Measurements from ENCODE around the gene SATB2.

SATB2 gene

DNA sequence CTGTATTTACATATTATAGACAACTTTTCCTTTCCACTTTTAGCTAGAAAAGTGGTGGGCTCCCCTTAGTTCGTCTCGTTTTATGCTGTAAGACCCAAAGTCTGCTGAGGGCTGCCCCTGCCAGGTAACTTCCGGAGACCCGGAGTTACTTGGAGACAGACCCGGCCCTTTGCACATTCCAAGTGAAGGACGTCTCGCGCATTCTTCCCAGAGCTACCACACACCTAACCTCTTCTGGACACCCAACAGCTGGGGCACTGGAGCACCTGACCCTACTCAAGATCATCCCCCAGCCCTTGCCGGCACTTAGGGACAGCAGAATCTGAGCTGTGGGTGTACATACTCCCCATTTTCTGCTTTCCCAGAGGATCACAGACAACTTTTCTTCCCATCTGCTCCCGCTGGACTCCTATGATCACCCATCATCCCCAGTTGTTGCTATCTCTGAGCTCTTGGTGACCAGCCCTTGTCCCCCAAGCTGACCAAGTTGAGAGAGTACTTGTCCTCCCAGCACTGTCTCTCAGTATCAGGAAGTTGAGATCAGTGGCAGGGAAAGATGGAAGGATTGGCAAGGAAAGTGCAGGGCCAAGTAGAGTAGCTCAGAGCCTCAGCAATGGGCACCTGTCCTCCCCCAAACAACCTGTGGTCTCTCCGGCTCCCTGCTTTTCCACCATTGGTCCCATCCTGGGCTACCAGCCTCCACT lies 8.4 kb upstream of the SATB2 start:
- DNase-seq (ENCODE audit: low read depth) = no peak
- no peak overlapping the region for H3K4me3 ChIP-seq (ENCODE audit: low read depth, low read length)
- TF ChIP-seq, protein P1, sequence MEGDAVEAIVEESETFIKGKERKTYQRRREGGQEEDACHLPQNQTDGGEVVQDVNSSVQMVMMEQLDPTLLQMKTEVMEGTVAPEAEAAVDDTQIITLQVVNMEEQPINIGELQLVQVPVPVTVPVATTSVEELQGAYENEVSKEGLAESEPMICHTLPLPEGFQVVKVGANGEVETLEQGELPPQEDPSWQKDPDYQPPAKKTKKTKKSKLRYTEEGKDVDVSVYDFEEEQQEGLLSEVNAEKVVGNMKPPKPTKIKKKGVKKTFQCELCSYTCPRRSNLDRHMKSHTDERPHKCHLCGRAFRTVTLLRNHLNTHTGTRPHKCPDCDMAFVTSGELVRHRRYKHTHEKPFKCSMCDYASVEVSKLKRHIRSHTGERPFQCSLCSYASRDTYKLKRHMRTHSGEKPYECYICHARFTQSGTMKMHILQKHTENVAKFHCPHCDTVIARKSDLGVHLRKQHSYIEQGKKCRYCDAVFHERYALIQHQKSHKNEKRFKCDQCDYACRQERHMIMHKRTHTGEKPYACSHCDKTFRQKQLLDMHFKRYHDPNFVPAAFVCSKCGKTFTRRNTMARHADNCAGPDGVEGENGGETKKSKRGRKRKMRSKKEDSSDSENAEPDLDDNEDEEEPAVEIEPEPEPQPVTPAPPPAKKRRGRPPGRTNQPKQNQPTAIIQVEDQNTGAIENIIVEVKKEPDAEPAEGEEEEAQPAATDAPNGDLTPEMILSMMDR (IDR thresholded peaks at IDR 0.05; ENCODE audit: control insufficient read depth, extremely low read depth, insufficient read depth) = no peak

DNA sequence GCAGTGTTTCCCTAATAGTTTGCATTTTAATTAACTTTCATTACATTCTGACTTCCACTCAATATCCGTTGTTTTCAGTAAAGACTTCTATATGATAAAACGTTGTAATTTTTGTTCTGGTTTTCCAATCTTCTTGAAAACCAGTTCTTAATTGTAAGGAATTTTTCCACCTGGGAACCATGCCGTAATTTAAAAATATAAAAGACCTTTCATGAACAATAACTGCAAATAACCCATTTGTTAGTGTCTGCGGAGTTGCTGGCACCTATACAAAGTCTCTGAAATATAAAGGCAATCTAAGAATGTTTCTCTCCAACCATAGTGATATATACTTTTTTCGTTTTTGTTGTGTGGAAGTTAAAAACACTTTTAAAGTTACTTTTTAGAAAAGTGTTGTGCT lies 7.7 kb upstream of the SATB2 start:
- H3K4me3 ChIP-seq (ENCODE audit: low read depth, low read length) = no peak overlapping the region
- no peak for DNase-seq (ENCODE audit: low read depth)
- TF ChIP-seq, protein P1 (IDR thresholded peaks at IDR 0.05; ENCODE audit: control insufficient read depth, extremely low read depth, insufficient read depth) = no peak

DNA sequence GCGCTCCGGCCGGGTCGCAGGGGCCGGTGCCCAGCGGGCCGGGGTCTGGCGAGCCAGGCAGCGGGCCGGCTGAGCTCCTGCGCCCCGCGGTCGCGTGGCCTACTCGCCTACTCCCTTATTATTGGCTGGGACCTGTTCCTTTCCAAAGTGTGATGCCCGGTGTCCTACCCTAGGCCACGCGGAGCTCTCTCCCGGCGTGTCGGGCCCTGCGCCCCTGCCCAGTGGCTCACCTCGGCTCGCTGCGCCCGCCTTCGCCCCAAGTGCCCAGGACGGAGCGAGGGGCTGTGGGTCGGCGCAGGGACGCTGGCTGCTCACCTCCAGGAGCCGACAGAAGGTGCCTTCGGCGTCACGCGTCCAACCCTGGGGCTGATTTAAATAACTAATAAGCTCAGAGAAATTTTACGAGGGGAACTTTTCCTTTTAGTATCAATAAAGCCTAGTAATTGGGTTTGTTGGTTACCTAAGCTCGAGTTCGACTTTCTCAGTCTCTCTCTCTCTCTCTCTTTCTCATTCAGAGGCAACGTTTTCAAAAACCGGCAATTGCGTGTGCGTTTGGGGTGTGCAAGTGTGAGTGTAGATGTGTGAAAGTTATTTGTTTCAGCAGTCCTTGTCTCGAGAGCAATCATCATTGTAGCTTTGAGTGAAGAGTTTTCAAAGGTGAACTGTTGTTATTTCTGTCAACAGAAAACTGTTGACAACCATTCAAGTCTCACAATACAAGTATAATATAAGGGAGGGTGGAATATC lies 7.0 kb upstream of the SATB2 start:
- no peak for DNase-seq (ENCODE audit: low read depth)
- TF ChIP-seq, protein P1 (IDR thresholded peaks at IDR 0.05; ENCODE audit: control insufficient read depth, extremely low read depth, insufficient read depth) = no peak
- no peak overlapping the region for H3K4me3 ChIP-seq (ENCODE audit: low read depth, low read length)

DNA sequence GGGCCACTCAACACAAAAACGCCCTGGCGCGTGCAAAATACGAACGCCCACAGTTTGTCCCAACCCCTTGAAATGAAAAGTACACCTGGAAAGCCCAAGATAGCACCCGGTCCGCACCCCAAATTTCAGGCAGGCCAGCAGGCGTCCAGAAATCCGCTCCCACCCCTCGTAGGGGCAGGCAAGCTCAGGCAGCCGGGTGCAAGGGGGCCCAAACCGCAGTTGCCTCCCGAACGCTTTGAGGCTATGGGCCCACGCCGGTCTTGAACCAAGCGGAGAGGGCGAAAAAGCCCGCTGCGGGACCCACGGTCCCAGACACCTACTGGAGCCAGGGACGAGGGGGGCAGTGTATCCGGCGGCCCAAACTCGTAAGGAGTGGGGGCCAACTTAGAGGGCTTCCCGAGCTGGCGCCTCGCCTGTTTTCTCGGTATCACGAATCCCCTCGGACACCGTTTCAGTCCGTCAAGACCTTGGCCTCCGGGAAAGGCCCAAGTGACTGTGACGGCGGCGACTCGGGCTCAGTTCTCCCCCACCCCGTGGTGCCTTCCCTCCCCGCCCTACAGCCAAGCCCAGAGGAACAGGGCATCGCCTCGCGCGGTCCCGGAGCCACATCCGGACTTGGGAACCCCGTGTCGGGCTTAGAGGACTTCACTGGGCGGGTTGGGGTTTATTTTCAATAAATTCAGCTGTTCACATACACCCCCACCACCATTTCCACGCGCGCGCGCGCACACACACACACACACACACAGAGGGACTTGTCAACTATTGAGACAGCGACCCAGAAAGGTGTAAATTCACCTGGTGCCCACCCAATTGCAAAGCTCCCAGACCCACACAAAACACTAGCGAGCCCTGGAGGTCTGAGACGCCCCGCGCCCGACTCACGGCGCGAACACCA lies 6.2 kb upstream of the SATB2 start:
- TF ChIP-seq, protein P1 (IDR thresholded peaks at IDR 0.05; ENCODE audit: control insufficient read depth, extremely low read depth, insufficient read depth) = no peak
- no peak for DNase-seq (ENCODE audit: low read depth)
- H3K4me3 ChIP-seq (ENCODE audit: low read depth, low read length) = peak overlapping the region; percentile 55

DNA sequence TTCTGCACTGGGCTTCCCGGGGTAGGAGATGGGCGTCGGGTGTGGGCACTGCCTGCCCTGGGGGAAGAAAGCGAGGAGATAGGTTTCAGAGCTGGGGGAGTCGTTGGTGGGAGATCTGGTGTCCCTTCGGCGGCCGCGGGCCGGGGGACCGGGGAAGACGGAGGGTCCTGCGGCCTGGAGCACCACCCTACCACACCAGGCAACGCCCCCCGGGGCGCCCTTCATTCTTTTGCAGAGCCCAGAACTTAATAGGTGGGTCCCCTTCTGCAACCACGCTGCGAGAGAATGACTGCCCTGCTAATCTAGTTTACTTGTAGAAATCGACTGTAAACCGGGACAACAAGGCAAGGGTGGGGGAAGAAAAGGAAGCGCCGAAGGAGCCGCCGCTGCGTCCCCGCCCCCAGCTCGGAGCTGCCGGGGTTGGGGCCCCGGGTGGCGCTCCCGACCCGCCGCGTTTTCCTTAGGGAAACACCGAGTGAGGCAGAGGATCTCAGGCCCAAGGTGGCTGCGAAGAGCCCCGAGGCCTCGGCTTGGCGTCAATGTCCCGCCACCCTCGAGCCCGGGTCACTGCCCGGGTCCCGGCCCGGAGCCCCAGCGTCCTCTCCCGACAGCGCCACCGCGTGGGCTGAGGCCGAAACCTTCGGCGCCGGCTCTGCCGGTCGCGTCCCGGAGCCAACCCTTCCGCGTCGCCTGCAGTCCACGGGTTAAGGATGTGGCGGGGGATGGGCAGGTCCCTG lies 5.4 kb upstream of the SATB2 start:
- peak overlapping the region; percentile 55 for H3K4me3 ChIP-seq (ENCODE audit: low read depth, low read length)
- TF ChIP-seq, protein P1 (IDR thresholded peaks at IDR 0.05; ENCODE audit: control insufficient read depth, extremely low read depth, insufficient read depth) = peak; percentile 87
- no peak for DNase-seq (ENCODE audit: low read depth)

DNA sequence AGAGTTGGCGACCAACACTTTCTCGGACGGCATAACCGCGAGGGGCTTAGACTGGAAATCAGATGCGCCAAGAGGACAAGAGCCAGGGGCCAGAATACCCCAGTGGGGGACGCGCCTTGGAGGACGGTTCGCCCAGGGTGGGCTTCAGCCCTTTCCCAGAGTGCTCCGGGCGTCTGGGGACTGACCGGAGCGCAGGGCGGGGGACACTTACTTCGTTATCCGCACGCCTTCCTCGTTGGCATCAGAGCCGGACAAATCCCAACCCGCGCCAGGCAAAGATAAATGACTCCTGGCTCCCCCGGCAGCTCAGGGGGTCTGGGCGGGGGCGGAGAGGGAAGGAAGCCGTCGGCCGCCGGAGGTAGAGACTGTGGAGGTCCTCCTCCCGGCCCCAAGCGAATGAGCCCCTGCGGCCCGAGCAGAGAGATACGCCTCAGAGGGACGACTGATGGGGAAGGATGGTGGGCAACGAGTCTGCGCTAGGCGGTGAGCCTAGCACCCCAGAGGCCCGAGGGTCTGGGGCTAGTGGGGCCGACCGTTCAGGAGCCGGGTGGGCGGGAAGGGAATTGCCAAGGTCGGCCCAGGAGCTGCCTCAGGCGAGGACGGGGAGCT lies 4.7 kb upstream of the SATB2 start:
- H3K4me3 ChIP-seq (ENCODE audit: low read depth, low read length) = no peak overlapping the region
- DNase-seq (ENCODE audit: low read depth) = no peak
- TF ChIP-seq, protein P1 (IDR thresholded peaks at IDR 0.05; ENCODE audit: control insufficient read depth, extremely low read depth, insufficient read depth) = no peak
